Activated CD4-positive, alpha-beta T cell treated with anti-CD3 and anti-CD28 coated beads for 24 hours (primary cell): ENCODE measurements around the gene ZNF775.

Experiments
- DNase-seq, 2 donors: peaks; one replicate each; pipeline ENCODE4 v3.0.0-alpha.2; 2020; ENCODE audit warnings: low read depth in 2 of 2

ZNF775 gene

GRCh38 chr7:150412518-150413488, 33.7 kb downstream of the ZNF775 start:
- no peak for DNase-seq

- DNase-seq = no peak
Measured at GRCh38 chr7:150413640-150414081, 34.5 kb downstream of the ZNF775 start.

DNA sequence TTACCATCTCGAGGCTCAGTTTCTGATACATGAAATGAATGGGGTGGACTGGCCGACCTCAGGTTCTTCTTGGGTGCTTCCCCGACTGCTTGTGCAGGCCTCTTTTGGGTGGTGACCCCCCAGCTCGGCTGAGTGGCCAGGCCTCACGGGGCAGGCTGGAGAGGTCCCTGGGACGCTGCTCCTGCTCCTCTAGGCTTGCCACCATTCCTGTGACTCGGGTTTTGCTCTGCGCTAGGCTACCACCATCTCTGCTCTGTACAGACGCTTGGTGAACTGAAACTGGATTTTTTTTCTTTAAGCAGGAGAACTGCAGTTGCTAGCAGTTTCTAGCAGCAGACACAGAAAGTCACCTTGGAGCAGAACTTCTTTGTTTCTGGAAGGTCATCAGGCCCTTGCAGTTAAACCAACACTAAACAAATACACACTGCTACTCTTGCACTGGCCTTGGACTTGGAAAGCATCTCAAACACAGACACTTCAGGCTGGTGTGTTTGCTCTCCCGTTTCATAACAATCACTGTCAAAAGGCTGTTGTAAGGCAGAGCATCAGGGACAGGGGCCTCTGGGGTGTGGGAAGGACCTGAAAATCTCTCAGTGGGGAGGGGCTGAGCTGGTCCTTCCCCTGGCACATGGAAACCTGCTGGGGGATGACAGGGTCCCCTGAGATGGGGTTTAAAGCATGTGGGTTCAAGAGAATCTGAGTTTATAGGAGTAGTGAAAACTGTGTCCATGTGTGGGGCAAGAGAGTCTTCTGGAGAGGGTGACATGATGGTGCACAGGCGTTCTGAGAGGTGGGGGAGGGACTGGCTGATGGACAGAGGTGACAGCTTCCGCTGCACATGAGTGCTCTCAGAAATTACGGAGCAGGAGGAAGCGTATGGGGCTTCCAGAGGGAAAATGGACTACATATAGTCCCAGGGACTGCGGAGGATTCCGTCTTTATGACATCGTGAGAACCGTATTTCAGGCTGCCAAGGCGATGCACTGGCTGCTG, 36.3 kb downstream of the ZNF775 start:
- DNase-seq = no peak

DNA sequence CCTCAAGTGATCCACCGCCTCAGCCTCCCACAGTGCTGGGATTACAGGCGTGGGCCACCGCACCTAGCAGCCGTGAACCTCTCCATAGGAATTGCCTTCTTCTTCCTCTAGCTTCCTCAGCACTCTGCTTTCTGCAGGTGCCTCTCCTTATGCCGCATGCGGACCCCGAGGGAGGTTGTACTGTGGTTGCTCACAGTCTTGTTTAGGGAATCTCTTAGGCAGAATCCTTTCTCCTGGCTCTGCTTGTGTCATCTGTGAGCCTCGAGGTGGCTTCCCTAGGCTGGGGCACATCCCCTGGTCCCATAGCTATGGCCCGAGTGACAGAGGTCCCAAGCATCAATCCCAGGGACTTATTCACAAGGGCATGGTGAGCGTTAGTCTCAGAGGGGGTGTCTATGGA, 38.1 kb downstream of the ZNF775 start:
- no peak for DNase-seq

DNA sequence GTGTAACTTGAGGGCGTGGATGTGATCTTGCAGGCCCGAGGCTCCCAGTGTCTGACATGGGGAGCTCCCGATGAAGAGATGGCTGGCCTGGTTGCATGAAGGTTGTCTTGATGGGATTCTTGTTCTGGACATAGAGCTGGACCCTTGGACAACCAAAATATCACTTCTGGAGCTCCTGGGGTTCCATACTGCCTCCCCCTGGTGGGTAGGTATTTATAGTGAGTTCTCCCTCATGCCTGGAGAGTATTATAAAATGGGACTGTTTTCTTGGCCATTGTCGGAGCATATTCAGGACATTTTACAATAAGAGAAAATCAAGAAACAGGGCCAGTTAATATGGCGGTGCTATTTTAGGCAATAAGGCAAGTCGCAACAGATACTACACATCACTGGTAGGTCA, 38.7 kb downstream of the ZNF775 start:
- DNase-seq = no peak

- DNase-seq = no peak
Measured at GRCh38 chr7:150420242-150420641, 41.1 kb downstream of the ZNF775 start.

DNA sequence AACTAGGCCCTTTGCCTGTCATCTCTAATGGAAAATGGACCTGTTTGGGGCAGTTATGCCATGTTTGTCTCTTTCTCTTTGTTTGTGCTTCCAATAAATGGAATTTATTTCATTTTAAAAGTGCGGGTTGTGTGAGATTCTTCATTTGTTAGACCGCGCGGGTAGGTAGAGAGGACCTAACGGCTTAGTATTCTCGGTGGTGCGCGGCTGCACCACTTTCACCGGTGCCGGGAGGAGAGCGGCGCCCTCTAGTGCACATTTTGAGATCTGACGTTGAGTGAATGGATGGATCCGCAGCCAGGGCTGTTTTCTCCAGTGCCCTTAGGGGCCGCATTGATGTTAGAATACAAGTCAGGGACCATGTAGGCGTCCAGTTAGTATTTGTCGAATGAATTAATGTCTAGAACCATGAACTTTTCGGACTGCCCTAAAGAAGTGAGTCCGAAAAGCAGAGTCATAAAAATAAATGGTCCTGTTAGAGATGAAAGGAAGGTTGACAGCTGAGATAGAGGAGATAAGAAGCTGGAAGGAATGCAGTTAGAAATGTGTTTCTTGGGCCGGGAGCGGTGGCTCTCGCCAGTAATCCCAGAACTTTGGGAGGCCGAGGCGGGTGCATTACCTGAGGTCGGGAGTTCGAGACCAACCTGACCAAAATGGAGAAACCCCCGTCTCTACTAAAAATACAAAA, 42.0 kb downstream of the ZNF775 start:
- DNase-seq = peak; percentile 84 to 86

DNA sequence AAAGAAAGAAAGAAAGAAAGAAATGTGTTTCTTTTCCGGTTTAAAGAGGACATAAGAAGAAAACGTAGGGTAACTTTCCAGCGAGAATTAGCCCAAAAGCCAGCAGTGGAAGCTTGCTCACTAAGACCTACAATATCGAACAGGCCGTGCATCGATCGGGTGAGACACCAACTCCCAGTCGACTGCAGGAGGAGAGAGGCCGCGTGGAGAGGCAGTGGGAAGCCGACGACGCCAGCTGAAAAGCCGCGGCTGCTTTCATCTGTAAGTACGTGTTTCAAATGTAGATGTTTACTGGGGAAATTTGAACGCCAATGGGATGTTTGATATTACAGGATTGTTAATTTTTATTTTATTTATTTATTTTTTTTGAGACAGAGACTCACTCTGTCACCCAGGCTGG, 42.7 kb downstream of the ZNF775 start:
- DNase-seq = no peak

DNA sequence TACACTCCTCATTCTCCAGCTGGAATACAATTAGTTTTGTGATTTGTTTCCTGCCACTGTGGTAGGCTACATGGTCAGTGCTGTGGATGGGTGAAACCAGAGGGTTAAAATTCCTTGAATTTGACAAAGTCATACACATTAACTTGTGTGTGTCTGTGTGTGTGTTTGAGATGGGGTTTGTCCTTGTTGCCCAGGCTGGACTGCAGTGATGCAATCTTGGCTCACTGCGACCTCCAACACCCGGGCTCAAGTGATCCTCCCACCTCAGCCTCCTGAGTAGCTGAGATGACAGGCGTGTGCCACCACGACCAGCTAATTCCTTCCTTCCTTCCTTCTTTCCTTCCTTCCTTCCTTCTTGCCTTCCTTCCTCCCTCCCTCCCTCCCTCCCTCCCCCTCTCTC, 46.5 kb downstream of the ZNF775 start:
- DNase-seq = no peak

- no peak for DNase-seq
Measured at GRCh38 chr7:150428671-150429451, 49.7 kb downstream of the ZNF775 start.

GRCh38 chr7:150429699-150430098, 50.6 kb downstream of the ZNF775 start:
- DNase-seq = no peak

DNA sequence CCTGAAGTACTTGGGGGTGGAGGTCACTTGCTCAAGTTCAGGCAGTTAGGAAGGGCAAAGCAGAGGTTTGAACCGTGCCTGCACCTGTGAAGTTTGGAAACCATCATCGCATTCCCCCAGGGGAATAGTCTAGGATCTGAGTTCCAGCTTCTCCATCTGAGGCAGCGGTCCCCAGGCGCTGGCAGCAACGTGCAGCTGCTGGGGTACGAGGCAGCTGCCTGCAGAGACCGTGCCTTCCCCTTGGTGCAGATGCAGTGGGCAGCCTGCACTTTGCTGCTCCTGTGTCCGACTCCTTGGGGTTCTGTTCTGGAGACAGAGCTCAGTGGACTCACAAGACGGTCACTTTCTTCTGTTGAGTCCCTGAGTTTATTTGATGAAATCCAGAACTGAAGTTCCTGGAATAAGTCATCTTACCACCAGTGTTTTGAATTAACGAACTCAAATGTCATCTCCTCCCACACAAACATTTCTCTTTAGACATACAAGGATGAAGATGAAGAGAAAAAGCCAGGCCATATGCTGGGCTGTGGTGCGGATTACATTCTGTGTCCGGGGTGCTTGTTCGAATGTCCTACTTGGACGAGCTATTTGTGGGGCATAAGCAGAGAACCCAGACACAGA, 51.4 kb downstream of the ZNF775 start:
- DNase-seq = no peak

GRCh38 chr7:150431839-150432658, 52.9 kb downstream of the ZNF775 start:
- DNase-seq = no peak

DNA sequence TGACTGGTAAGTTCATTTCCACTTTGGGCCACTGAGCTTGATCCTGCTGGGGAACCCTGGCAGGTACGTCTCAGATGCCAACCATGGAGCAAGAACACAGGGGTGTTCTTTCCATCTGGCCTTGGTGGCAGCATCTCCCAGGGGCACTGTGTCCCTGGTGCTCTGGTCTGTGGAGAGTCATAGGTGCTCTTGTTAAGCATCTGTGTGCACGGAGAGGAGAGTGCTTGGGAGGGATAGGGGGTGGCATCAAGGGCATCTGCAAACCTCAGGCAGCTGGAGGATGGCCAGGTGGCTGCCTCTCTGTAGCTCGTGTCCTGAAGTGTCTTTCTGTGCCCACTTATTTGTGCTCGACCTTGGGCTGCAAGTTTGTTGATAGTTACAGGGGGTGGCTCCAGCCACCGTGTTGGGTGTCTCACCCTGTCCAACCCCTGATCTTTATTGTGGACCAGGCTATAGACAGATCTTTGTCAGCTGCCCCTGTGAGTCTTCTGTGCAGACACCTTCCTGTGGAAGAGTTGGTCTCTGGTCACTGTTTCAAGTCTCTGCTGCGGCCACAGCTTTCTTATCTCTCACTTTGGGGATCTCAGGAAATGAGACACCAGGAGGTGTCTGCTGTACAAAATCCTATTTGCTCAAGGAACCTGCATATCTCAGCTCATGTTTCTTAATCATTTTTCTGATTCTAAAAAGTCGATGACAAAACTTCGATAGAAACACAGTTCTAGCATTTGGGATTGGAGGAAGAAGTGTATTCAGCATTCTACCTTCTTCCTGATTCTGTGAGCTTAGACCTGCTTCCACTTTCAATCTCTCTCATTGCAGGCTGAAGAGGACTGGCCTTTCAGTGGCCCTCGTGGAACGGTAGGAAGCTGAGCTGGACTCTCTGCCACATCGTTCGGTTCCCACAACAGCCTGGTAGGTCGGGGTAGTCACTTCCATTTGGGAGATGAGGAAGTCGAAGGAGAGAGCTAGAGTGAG, 54.1 kb downstream of the ZNF775 start:
- no peak for DNase-seq

GRCh38 chr7:150434240-150434639, 55.1 kb downstream of the ZNF775 start:
- no peak for DNase-seq

- no peak for DNase-seq
Measured at GRCh38 chr7:150435047-150435389, 55.9 kb downstream of the ZNF775 start.

DNA sequence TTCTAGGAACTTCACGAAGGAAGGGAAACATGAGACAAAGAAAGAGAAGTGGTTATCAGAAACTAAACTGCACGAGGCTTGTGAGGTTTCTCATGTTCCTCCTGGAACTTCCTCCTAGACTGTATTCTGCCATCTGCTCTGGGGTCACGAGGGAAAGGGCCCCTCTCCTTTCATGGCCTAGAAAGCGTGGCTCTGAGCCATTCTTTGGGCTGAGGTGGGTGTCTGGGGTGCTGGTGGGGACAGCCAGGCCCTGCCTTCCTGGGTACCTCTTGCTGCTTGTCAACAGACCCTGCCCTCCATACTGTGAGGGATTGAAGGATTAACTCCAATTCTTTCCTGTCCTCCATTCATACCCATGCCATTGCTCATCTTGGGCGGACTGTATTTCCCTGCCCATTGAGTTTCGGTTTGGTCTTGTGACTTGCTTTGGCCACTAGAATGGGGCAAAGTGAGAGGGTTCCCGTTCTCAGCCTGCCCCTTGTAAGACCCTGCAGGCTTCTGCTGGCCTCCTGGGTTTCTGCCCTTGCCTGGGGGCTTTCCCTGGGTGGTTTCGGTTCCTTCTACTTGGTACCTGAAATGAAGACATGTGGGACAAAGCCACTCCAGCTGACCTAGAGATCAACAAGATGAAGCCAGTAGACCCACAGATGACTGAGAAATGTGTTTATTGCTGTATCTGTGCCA, 56.4 kb downstream of the ZNF775 start:
- no peak for DNase-seq

GRCh38 chr7:150439967-150440366, 60.8 kb downstream of the ZNF775 start:
- no peak for DNase-seq
